Lung (tissue), 12 donors: ENCODE results near the gene MBNL1. TPM values are rescaled to one million over a fixed set of nuclear protein-coding genes. Genes with fewer than 3 reads are reported as not detected.

Experiments used
- ATAC-seq: fragments of 200-7000 bp; cut with Tn5 transposase; one replicate; pipeline ENCODE4 v1.9.1; 2020; ENCODE audit warnings: moderate number of reproducible peaks; ENCODE audit not compliant: insufficient read depth, low FRiP score
- DNase-seq, 3 donors: peaks; one replicate each; pipeline ENCODE4 v3.0.0-alpha.2; 2013 to 2017
- H3K27ac ChIP-seq, 2 donors: one replicate each; pipeline ENCODE4 v1.5.1; 2013; ENCODE audit warnings: mild to moderate bottlenecking in 2 of 2, moderate library complexity in 2 of 2, control low read depth in 1 of 2, inconsistent platforms in 1 of 2, low read depth in 1 of 2, low read length in 1 of 2
- H3K27me3 ChIP-seq, 3 donors: one replicate each; pipeline ENCODE4 v1.5.1; 2013; ENCODE audit warnings: low read length in 2 of 3; ENCODE audit not compliant: control insufficient read depth in 3 of 3, insufficient read depth in 3 of 3
- H3K36me3 ChIP-seq, 4 donors: one replicate each; pipeline ENCODE4 v1.5.1; 2013; ENCODE audit warnings: low read length in 4 of 4, mild to moderate bottlenecking in 1 of 4, moderate library complexity in 1 of 4; ENCODE audit not compliant: control insufficient read depth in 4 of 4, insufficient read depth in 4 of 4
- H3K4me1 ChIP-seq, 5 donors: one replicate each; pipeline ENCODE4 v1.5.1; 2013; ENCODE audit warnings: low read length in 5 of 5, mild to moderate bottlenecking in 2 of 5, moderate library complexity in 1 of 5; ENCODE audit not compliant: control insufficient read depth in 5 of 5, insufficient read depth in 5 of 5
- H3K4me3 ChIP-seq: one replicate; pipeline ENCODE4 v1.5.1; 2013; ENCODE audit warnings: mild to moderate bottlenecking, control low read depth, moderate library complexity
- H3K9ac ChIP-seq, 2 donors: one replicate each; pipeline ENCODE4 v1.5.1; 2013; ENCODE audit warnings: low read length in 2 of 2, control low read depth in 1 of 2; ENCODE audit not compliant: insufficient read depth in 1 of 2
- H3K9me3 ChIP-seq, 4 donors: one replicate each; pipeline ENCODE4 v1.5.1; 2013; ENCODE audit warnings: low read length in 3 of 4, mild to moderate bottlenecking in 1 of 4, moderate library complexity in 1 of 4; ENCODE audit not compliant: control insufficient read depth in 4 of 4, insufficient read depth in 3 of 4
- WGBS, 2 donors: extraction: QIAGEN DNeasy Blood & Tissue Kit; methylation state at CpG; one replicate each; pipeline ENCODE4 v1.1.7; 2013; 5-methylcytosine and 5-hydroxymethylcytosine counted together
- polyA plus RNA-seq, 2 donors: library from polyadenylated mRNA; stranded (reverse); fragments of 200-250 nt; gene quantifications; one replicate each; pipeline ENCODE4 v1.2.1, GENCODE V29; 2013
- total RNA-seq, 2 donors: library from RNA; depleted of rRNA in 1 of 2; stranded (reverse); fragments of >200 nt in 1 of 2; gene quantifications; one replicate each; pipeline ENCODE4 v1.2.1, GENCODE V29; 2014 to 2021
- TF ChIP-seq, protein P1 (sequence below): IDR thresholded peaks from 2 replicates; pipeline ENCODE4 v1.5.1; 2012; ENCODE audit warnings: mild to moderate bottlenecking; ENCODE audit errors: control extremely low read depth, extremely low read depth
- donor health status: control.
- donor health status: control.
- donor health status: Bipolar disorder and iron deficiency.
- donor health status: healthy.
- donor health status: DM: yes; HTN: yes; CAD: no.

MBNL1 gene
- total and polyA plus RNA-seq, 4 donors: 55.3 to 266 (median 165) TPM

GRCh38 chr3:152471814-152472671, 203.3 kb downstream of the MBNL1 start:
- Histone ChIP-seq H3K4me3 (no peak overlapping the region), H3K9me3 (peaks cover 0 to 2% (median 0%) of the 10 kb centered on the region in 4 donors), H3K4me1 (peaks cover 0 to 3% (median 0%) of the 10 kb centered on the region in 5 donors), H3K27ac (no peak overlapping the region), H3K36me3 (peaks cover 0 to under 1% (median 0%) of the 10 kb centered on the region in 4 donors), H3K27me3 (no peaks in the 10 kb centered on the region), H3K9ac (peak overlapping the region in 1 of 2 donors; percentile 46)
- TF ChIP-seq, protein P1, sequence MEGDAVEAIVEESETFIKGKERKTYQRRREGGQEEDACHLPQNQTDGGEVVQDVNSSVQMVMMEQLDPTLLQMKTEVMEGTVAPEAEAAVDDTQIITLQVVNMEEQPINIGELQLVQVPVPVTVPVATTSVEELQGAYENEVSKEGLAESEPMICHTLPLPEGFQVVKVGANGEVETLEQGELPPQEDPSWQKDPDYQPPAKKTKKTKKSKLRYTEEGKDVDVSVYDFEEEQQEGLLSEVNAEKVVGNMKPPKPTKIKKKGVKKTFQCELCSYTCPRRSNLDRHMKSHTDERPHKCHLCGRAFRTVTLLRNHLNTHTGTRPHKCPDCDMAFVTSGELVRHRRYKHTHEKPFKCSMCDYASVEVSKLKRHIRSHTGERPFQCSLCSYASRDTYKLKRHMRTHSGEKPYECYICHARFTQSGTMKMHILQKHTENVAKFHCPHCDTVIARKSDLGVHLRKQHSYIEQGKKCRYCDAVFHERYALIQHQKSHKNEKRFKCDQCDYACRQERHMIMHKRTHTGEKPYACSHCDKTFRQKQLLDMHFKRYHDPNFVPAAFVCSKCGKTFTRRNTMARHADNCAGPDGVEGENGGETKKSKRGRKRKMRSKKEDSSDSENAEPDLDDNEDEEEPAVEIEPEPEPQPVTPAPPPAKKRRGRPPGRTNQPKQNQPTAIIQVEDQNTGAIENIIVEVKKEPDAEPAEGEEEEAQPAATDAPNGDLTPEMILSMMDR: peak; percentile 61
- 23 to 34% methylated on average over 15 of the region's 15 CpGs for WGBS, 2 donors
- DNase-seq (peak; percentile 70 to 84 (median 83)), ATAC-seq (peak; percentile 65)

GRCh38 chr3:152472672-152472954, 203.9 kb downstream of the MBNL1 start:
- no peak overlapping the region for H3K4me3 ChIP-seq
- ATAC-seq: no peak
- peaks cover 0 to 2% (median 0%) of the 10 kb centered on the region in 4 donors for H3K9me3 ChIP-seq
- H3K36me3 ChIP-seq: no peaks in the 10 kb centered on the region
- H3K27ac ChIP-seq: no peak overlapping the region
- no peaks in the 10 kb centered on the region for H3K27me3 ChIP-seq
- TF ChIP-seq, protein P1: no peak
- peak overlapping the region in 1 of 2 donors; percentile 46 for H3K9ac ChIP-seq
- H3K4me1 ChIP-seq: peaks cover 0 to 3% (median 0%) of the 10 kb centered on the region in 5 donors
- no peak for DNase-seq
- 96 to 97% methylated on average over 3 of the region's 3 CpGs for WGBS, 2 donors

- H3K27ac ChIP-seq: no peak overlapping the region
- WGBS, 2 donors: 76 to 82% methylated on average over 2 of the region's 2 CpGs
- peak; percentile 42 for ATAC-seq
- peak; percentile 35 to 83 (median 74) for DNase-seq
- no peak overlapping the region for H3K4me3 ChIP-seq
- H3K9me3 ChIP-seq: peaks cover 0 to 2% (median 0%) of the 10 kb centered on the region in 4 donors
- H3K4me1 ChIP-seq: peaks cover 0 to 3% (median 0%) of the 10 kb centered on the region in 5 donors
- H3K9ac ChIP-seq: no peak overlapping the region
- no peaks in the 10 kb centered on the region for H3K27me3 ChIP-seq
- H3K36me3 ChIP-seq: no peaks in the 10 kb centered on the region
- TF ChIP-seq, protein P1: no peak
Observed at GRCh38 chr3:152474585-152474984, 205.9 kb downstream of the MBNL1 start.
